HG03103 (cell line): ENCODE results near the gene TACC3.

Experiments
- ATAC-seq: cut with Tn5 transposase; IDR thresholded peaks from one replicate; pipeline ENCODE4 v1.9.1; 2021; ENCODE audit warnings: low read depth; ENCODE audit not compliant: unreplicated experiment

Gene TACC3

GRCh38 chr4:1756893-1757779 is 35.8 kb downstream of the TACC3 start:
- no peak for ATAC-seq

- ATAC-seq: no peak
Observed at GRCh38 chr4:1757836-1758235, 36.5 kb downstream of the TACC3 start.

- no peak for ATAC-seq
Observed at GRCh38 chr4:1758306-1759121, 37.2 kb downstream of the TACC3 start.

- no peak for ATAC-seq
Observed at GRCh38 chr4:1759170-1759817, 38.0 kb downstream of the TACC3 start.

GRCh38 chr4:1759818-1760223 is 38.5 kb downstream of the TACC3 start:
- no peak for ATAC-seq

GRCh38 chr4:1760521-1761071 is 39.3 kb downstream of the TACC3 start:
- ATAC-seq: no peak

- no peak for ATAC-seq
Observed at GRCh38 chr4:1761130-1761689, 39.9 kb downstream of the TACC3 start.

GRCh38 chr4:1762264-1763010 is 41.1 kb downstream of the TACC3 start:
- ATAC-seq: no peak

GRCh38 chr4:1763070-1763549 is 41.8 kb downstream of the TACC3 start:
- no peak for ATAC-seq

GRCh38 chr4:1763550-1764080 is 42.3 kb downstream of the TACC3 start:
- ATAC-seq: no peak

- no peak for ATAC-seq
Observed at GRCh38 chr4:1764670-1765069, 43.3 kb downstream of the TACC3 start.

GRCh38 chr4:1765409-1766072 is 44.2 kb downstream of the TACC3 start:
- ATAC-seq: no peak

GRCh38 chr4:1766106-1767060 is 45.1 kb downstream of the TACC3 start:
- ATAC-seq: no peak

- ATAC-seq: no peak
Observed at GRCh38 chr4:1767061-1767769, 45.9 kb downstream of the TACC3 start.

- ATAC-seq: no peak
Observed at GRCh38 chr4:1767770-1768366, 46.5 kb downstream of the TACC3 start.

GRCh38 chr4:1768367-1769034 is 47.2 kb downstream of the TACC3 start:
- no peak for ATAC-seq
